ENCODE data around the gene PRPF19. TPM values are rescaled to one million over a fixed set of nuclear protein-coding genes. Genes with fewer than 3 reads are reported as not detected.
A peak's percentile ranks its signal among the peaks of the same experiment; 100 is the strongest.

The PRPF19 gene
- polyA plus RNA-seq, 1 donor from 2014 or later = 71.3 TPM

GRCh38 chr11:60841797-60842667 is 64.4 kb downstream of the PRPF19 start, which contains the start of gene CCDC86:
Gene CCDC86 (plus strand): TSS chr11:60842113. CDS start chr11:60842125, 12 bp downstream.
- H3K9me2 ChIP-seq (ENCODE audit: insufficient read depth, low read length) = no peaks in the 10 kb centered on the region
- peak within 1 kb of the TSS; percentile 60 for H3K9ac ChIP-seq (ENCODE audit: low read length)
- peak; percentile 100 for TF ChIP-seq MXI1 (conservative IDR thresholded peaks at IDR 0.05; ENCODE audit: poor library complexity, severe bottlenecking)
- TF ChIP-seq EZH2 (IDR thresholded peaks at IDR 0.05; ENCODE audit: borderline replicate concordance, insufficient read depth, low read length, poor library complexity, severe bottlenecking) = no peak
- TF ChIP-seq RAD21 (conservative IDR thresholded peaks at IDR 0.05) = peak; percentile 36
- TF ChIP-seq POLR2AphosphoS5 (IDR thresholded peaks at IDR 0.05) = peak; percentile 68
- TF ChIP-seq TAF1 (IDR thresholded peaks at IDR 0.05; ENCODE audit: low read depth) = peak; percentile 29
- TF ChIP-seq SMC3 (conservative IDR thresholded peaks at IDR 0.05; ENCODE audit: poor library complexity) = peak; percentile 56
- peak; percentile 76 for TF ChIP-seq EP300 (conservative IDR thresholded peaks at IDR 0.05; ENCODE audit: poor library complexity, severe bottlenecking)
- TF ChIP-seq CTCF (IDR thresholded peaks at IDR 0.05; ENCODE audit: poor library complexity, severe bottlenecking) = no peak
- TF ChIP-seq REST (IDR thresholded peaks at IDR 0.05; ENCODE audit: borderline replicate concordance) = peak; percentile 44
- H2AFZ ChIP-seq (ENCODE audit: low read depth, low read length) = peak within 1 kb of the TSS; percentile 76
- H3F3A ChIP-seq (ENCODE audit: insufficient read depth, low read length, poor library complexity, severe bottlenecking) = no peaks in the 10 kb centered on the region
- no peaks in the 10 kb centered on the region for H3K27me3 ChIP-seq (ENCODE audit: insufficient read depth, low read depth, low read length)
- no peaks in the 10 kb centered on the region for H3K9me3 ChIP-seq (ENCODE audit: low read length)
- no peaks in the 10 kb centered on the region for H4K20me1 ChIP-seq (ENCODE audit: insufficient read depth)
- H3K27ac ChIP-seq (ENCODE audit: low read length) = no peak within 1 kb of the TSS
- H3K36me3 ChIP-seq (ENCODE audit: insufficient read depth, low read length) = no peaks in the 10 kb centered on the region
- H3K79me2 ChIP-seq (replicated peaks; ENCODE audit: insufficient read depth, low read length) = peaks cover 3% of the 10 kb centered on the region
- peak within 1 kb of the TSS; percentile 92 for H3K4me3 ChIP-seq (ENCODE audit: low read length)
- peak within 1 kb of the TSS; percentile 80 for H3K4me2 ChIP-seq (ENCODE audit: low read length)

Other genes starting within 250 kb of the PRPF19 start
- not detected in 2 replicates for gene MS4A8, start 207.0 kb downstream of the PRPF19 start, polyA plus RNA-seq
- not detected in 2 replicates for gene MS4A18, start 181.9 kb downstream of the PRPF19 start, polyA plus RNA-seq
- gene MS4A15, start 149.7 kb downstream of the PRPF19 start, polyA plus RNA-seq = not detected in 2 replicates
- not detected in 2 replicates for gene MS4A10, start 121.3 kb downstream of the PRPF19 start, polyA plus RNA-seq
- gene CCDC86, start 64.5 kb downstream of the PRPF19 start, polyA plus RNA-seq = 0.16 and 1.3 TPM in 2 replicates
- gene PTGDR2, start 50.6 kb downstream of the PRPF19 start, polyA plus RNA-seq = 0.16 and 0.51 TPM in 2 replicates
- 0.62 and 1.5 TPM in 2 replicates for gene ZP1, start 39.0 kb downstream of the PRPF19 start, polyA plus RNA-seq
- 1.8 and 4.6 TPM in 2 replicates for gene TMEM109, start 7.6 kb upstream of the PRPF19 start, polyA plus RNA-seq
- 215 and 280 TPM in 2 replicates for gene TMEM132A, start 17.9 kb upstream of the PRPF19 start, polyA plus RNA-seq
- not detected in 2 replicates for gene SLC15A3, start 45.6 kb upstream of the PRPF19 start, polyA plus RNA-seq
- gene CD6, start 65.1 kb upstream of the PRPF19 start, polyA plus RNA-seq = not detected in 2 replicates
- gene CD5, start 195.9 kb upstream of the PRPF19 start, polyA plus RNA-seq = not detected in 2 replicates

Measured in neural cell (in vitro differentiated cells).